Measurements from ENCODE around the gene RSPO3. TPM values are rescaled to one million over a fixed set of nuclear protein-coding genes. Genes with fewer than 3 reads are reported as not detected.
A peak's percentile ranks its signal among the peaks of the same experiment; 100 is the strongest.

RSPO3 gene
- total and polyA plus RNA-seq, 7 donors = 12.6 to 32.1 (median 27.4) TPM

DNA sequence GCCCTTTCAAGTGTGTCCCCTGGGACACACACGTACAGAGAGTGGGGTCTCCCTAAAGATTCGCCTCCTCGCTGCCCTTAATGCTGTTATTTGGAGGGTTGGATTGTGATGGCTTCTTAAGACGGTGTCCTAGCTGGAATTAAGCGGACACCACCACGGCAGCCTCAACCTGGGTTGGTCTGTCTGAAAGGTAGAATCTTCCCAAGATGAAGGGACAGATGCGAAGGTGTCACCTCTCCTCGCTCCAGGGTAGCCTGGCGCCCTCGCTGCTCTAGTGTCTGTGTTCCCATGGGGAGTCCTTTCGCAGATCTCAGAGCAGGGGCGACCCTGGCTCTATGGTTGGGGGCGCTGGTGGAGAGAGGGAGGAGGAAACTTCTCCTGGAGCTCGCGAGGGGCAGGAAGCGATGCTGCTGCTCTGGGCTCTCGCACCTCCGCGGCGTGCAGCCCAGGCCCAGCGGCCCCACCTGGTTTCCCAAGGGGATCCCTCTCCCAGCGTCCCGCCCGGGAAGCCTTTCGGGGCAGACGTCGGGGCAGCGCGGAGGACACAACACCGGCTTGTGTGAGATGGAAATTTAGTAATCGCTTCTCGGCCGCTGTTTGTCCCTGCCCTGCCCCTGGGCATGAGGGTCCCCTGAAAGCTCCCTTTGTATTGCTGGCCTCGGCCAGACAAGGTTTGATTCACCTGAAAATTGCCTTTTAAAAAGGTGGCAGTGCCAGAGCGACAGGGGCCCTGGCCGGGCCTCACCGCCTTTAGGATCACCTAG is 1.7 kb downstream of the RSPO3 start:
- peaks cover 33% of the 10 kb centered on the region for H3K4me1 ChIP-seq
- TF ChIP-seq, protein P1, sequence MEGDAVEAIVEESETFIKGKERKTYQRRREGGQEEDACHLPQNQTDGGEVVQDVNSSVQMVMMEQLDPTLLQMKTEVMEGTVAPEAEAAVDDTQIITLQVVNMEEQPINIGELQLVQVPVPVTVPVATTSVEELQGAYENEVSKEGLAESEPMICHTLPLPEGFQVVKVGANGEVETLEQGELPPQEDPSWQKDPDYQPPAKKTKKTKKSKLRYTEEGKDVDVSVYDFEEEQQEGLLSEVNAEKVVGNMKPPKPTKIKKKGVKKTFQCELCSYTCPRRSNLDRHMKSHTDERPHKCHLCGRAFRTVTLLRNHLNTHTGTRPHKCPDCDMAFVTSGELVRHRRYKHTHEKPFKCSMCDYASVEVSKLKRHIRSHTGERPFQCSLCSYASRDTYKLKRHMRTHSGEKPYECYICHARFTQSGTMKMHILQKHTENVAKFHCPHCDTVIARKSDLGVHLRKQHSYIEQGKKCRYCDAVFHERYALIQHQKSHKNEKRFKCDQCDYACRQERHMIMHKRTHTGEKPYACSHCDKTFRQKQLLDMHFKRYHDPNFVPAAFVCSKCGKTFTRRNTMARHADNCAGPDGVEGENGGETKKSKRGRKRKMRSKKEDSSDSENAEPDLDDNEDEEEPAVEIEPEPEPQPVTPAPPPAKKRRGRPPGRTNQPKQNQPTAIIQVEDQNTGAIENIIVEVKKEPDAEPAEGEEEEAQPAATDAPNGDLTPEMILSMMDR (IDR thresholded peaks at IDR 0.05) = no peak
- H3K27me3 ChIP-seq (ENCODE audit: insufficient read depth in 3 of 3, low read length in 2 of 3) = peaks cover 0 to 20% (median 0%) of the 10 kb centered on the region in 3 donors
- peak in 1 of 2 donors; percentile 57 for DNase-seq
- peak in 2 of 4 donors; percentile 10 to 25 for ATAC-seq
- intact Hi-C loops (cut with DNase I) = loop anchor here (2.0 to 10.0 kb wide), 8 partner anchors 72 to 1123 kb away; partner anchors contain the start of gene RNF146 (in 1 of the 2)
- no peaks in the 10 kb centered on the region for H3K9me3 ChIP-seq
- peak overlapping the region; percentile 84 for H3K27ac ChIP-seq
- H3K4me3 ChIP-seq = peak overlapping the region; percentile 81
- WGBS, 3 donors = 4% methylated on average over 31 to 37 of the region's 37 CpGs
- H3K36me3 ChIP-seq (ENCODE audit: insufficient read depth in 1 of 2, low read depth in 1 of 2) = no peaks in the 10 kb centered on the region

DNA sequence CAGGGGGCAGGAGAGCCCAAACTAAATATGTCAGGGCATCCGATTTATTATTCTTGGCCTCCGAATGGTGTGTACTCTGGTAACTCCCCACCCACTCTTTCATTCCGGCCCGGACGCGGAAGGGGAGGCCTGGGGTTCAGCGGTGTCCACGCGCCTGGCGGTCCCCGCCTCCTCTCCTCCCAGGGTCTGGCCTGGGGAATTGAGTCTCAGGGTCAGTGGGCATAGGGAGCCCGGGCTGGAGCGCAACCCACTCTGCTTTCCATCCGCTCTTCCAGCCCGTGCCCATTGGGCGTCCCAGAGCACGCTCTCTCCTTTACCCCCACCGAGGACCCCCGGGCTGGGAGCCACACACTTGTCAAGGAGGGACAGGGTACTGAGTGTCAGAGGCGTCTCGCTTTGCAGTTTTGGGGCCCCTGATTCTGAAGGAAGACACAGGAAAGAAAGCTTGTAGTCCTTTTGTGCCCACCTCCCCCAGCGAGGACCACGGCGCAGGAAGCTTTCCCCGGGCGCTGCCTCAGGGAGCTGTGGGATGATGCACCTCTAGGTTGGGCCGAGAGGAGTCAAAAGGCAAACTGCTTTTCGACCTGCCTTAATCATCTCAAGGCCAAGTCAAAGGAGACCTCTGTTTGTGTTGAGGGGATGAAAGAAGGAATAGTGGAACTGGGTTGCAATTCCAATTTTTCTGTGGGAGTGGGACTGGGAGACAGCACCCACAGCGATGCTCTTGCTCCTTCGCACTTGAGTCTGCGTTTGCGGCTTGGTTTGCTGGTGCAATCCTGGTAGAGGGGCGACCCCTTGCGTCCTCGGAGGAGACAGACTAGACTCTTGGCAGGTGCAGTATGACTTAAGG is 2.5 kb downstream of the RSPO3 start:
- intact Hi-C loops (cut with DNase I) = loop anchor here (2.0 to 10.0 kb wide), 8 partner anchors 71 to 1124 kb away; partner anchors contain the start of gene RNF146 (in 1 of the 2)
- peaks cover 0 to 20% (median 0%) of the 10 kb centered on the region in 3 donors for H3K27me3 ChIP-seq (ENCODE audit: insufficient read depth in 3 of 3, low read length in 2 of 3)
- ATAC-seq (peak; percentile 81 to 87 (median 81)), DNase-seq (peak; percentile 79 to 88)
- 5 to 8% (median 6%) methylated on average over 35 of the region's 35 CpGs for WGBS, 3 donors
- H3K4me1 ChIP-seq = peaks cover 32% of the 10 kb centered on the region
- no peaks in the 10 kb centered on the region for H3K36me3 ChIP-seq (ENCODE audit: insufficient read depth in 1 of 2, low read depth in 1 of 2)
- no peaks in the 10 kb centered on the region for H3K9me3 ChIP-seq
- TF ChIP-seq, protein P1 (IDR thresholded peaks at IDR 0.05) = peak; percentile 81
- H3K27ac ChIP-seq = peak overlapping the region; percentile 84
- peak overlapping the region; percentile 81 for H3K4me3 ChIP-seq

- H3K36me3 ChIP-seq (ENCODE audit: insufficient read depth in 1 of 2, low read depth in 1 of 2) = no peaks in the 10 kb centered on the region
- TF ChIP-seq, protein P1 (IDR thresholded peaks at IDR 0.05) = no peak
- peaks cover 0 to 20% (median 0%) of the 10 kb centered on the region in 3 donors for H3K27me3 ChIP-seq (ENCODE audit: insufficient read depth in 3 of 3, low read length in 2 of 3)
- H3K27ac ChIP-seq = peak overlapping the region; percentile 27
- H3K4me1 ChIP-seq = peaks cover 29% of the 10 kb centered on the region
- no peaks in the 10 kb centered on the region for H3K9me3 ChIP-seq
- intact Hi-C loops (cut with DNase I) = loop anchor here (2.0 to 10.0 kb wide), 8 partner anchors 71 to 1125 kb away; partner anchors contain the start of gene RNF146 (in 1 of the 2)
- DNase-seq (no peak), ATAC-seq (no peak)
- H3K4me3 ChIP-seq = peak overlapping the region; percentile 81
- 17 to 31% (median 20%) methylated on average over 3 of the region's 3 CpGs for WGBS, 3 donors
Observed at GRCh38 chr6:127121637-127121960, 3.1 kb downstream of the RSPO3 start.

GRCh38 chr6:127124172-127124571 is 5.7 kb downstream of the RSPO3 start:
- Histone ChIP-seq H3K4me1 (peaks cover 36% of the 10 kb centered on the region), H3K9me3 (no peaks in the 10 kb centered on the region), H3K4me3 (no peak overlapping the region), H3K36me3 (ENCODE audit: insufficient read depth in 1 of 2, low read depth in 1 of 2) (no peaks in the 10 kb centered on the region), H3K27ac (no peak overlapping the region), H3K27me3 (ENCODE audit: insufficient read depth in 3 of 3, low read length in 2 of 3) (peaks cover 0 to 20% (median 0%) of the 10 kb centered on the region in 3 donors)
- no peak for ATAC-seq
- TF ChIP-seq, protein P1 (IDR thresholded peaks at IDR 0.05) = no peak
- intact Hi-C loops (cut with DNase I) = loop anchor here (5.0 to 10.0 kb wide), 7 partner anchors 68 to 1089 kb away; partner anchors contain the start of gene RNF146 (in 1 of the 2)
- DNase-seq = no peak

Measured in psoas muscle (tissue), 8 donors.